Right lobe of liver (tissue), 4 donors: ENCODE data around the gene LIN54.
A peak's percentile ranks its signal among the peaks of the same experiment; 100 is the strongest.

ENCODE experiments used
- POLR2A ChIP-seq: fragments of 450-650 bp; IDR thresholded peaks from one replicate; pipeline ENCODE4 v1.6.1; 2017; ENCODE audit warnings: antibody characterized with exemption, mild to moderate bottlenecking
- TF ChIP-seq, protein P1 (sequence below), 4 donors: fragments of 200-600 bp in 3 of 4; fragments of 450-650 bp in 1 of 4; IDR thresholded peaks; one replicate each; pipeline versions ENCODE4 v1.5.1 to v1.8.0; 2016 to 2022; ENCODE audit warnings: antibody characterized with exemption in 4 of 4, mild to moderate bottlenecking in 2 of 4
- donor health status: DM: no; HTN: no; CAD: no.
- donor health status: DM: no; HTN: no; CAD: no.
- donor health status: DM: no; HTN: yes; CAD: no.

DNA sequence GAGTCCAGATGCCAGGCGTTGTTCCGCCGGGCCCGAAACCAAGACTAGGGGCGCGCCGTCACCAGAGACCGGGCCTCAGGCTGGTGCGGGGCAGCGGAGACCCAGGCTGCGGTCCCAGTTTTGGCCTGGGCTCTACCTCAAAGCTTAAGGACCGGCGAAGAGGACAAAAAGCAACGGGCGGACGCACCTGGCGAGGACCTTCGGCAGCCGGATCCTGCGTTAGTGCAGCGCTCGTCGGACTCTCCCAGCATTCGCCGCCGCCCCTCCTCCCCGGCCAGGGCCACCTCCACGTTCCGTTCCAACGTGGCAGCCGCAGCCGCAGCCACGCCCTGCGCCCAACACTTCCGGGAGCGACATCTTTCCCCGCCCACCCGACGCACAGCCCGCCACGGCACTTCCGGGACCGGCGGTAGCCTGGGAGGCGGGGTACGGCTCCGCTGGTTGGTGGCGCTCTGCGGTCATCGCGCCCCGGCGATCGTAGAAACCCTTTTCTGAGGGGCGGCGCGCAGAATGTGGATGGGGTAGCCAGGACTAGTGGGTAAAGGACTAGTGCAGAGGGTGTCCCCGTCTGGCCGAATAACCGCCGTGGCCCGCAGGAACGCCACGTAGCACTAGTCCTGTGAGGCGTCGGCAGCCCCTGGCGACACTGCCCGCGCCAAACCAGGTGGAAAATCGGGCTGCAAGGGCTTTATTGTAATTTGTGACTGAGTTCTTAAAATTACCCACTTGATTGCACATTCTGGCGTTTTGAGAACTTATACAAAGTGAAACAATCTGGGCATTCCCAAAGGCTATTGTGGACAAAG lies 119.5 kb downstream of the LIN54 start, which contains the start of gene SEC31A:
- TF ChIP-seq, protein P1, sequence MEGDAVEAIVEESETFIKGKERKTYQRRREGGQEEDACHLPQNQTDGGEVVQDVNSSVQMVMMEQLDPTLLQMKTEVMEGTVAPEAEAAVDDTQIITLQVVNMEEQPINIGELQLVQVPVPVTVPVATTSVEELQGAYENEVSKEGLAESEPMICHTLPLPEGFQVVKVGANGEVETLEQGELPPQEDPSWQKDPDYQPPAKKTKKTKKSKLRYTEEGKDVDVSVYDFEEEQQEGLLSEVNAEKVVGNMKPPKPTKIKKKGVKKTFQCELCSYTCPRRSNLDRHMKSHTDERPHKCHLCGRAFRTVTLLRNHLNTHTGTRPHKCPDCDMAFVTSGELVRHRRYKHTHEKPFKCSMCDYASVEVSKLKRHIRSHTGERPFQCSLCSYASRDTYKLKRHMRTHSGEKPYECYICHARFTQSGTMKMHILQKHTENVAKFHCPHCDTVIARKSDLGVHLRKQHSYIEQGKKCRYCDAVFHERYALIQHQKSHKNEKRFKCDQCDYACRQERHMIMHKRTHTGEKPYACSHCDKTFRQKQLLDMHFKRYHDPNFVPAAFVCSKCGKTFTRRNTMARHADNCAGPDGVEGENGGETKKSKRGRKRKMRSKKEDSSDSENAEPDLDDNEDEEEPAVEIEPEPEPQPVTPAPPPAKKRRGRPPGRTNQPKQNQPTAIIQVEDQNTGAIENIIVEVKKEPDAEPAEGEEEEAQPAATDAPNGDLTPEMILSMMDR (IDR thresholded peaks at IDR 0.05) = peak in 3 of 4 donors; percentile 4 to 18 (median 10)
- peak; percentile 97 for TF ChIP-seq POLR2A
